Stimulated activated naive CD8-positive, alpha-beta T cell treated with anti-CD3 and anti-CD28 coated beads, Interleukin-15, amount 100 ng/mL, for 72 hours (primary cell): ENCODE results near the gene ATP2A2.
A peak's percentile ranks its signal among the peaks of the same experiment; 100 is the strongest.
"Not testable (repeated sequence)": the region's sequence is repeated elsewhere in the genome, so short reads cannot be mapped to it uniquely, and the experiment has no call there.

Source experiments
- ATAC-seq: fragments of 150-1000 bp; cut with Tn5 transposase; 2 replicates; pipeline ENCODE4 v1.10.0; 2021; ENCODE audit warnings: mild to moderate bottlenecking, moderate library complexity
- DNase-seq, 2 donors: peaks; one replicate each; pipeline ENCODE4 v3.0.0; 2021 to 2022
- H3K27ac Mint-ChIP-seq, 2 donors: one replicate each; pipeline ENCODE4 v1.8.0; 2022; ENCODE audit warnings: mild to moderate bottlenecking in 2 of 2, mixed read lengths in 2 of 2, moderate library complexity in 2 of 2
- H3K27me3 Mint-ChIP-seq: one replicate; pipeline ENCODE4 v1.8.0; 2022; ENCODE audit warnings: mixed read lengths
- H3K4me1 Mint-ChIP-seq: one replicate; pipeline ENCODE4 v1.8.0; 2022; ENCODE audit warnings: mild to moderate bottlenecking, mixed read lengths
- H3K4me3 Mint-ChIP-seq, 2 donors: one replicate each; pipeline ENCODE4 v1.8.0; 2022; ENCODE audit warnings: mild to moderate bottlenecking in 2 of 2, mixed read lengths in 2 of 2, moderate library complexity in 1 of 2
- H3K9me3 Mint-ChIP-seq, 2 donors: one replicate each; pipeline ENCODE4 v1.8.0; 2022; ENCODE audit warnings: mixed read lengths in 2 of 2

Gene ATP2A2

GRCh38 chr12:110252716-110253115, 28.3 kb upstream of the ATP2A2 start:
- no peaks in the 10 kb centered on the region for H3K27me3 Mint-ChIP-seq
- H3K27ac Mint-ChIP-seq = no peak overlapping the region
- H3K9me3 Mint-ChIP-seq = no peaks in the 10 kb centered on the region
- no peak for ATAC-seq
- H3K4me1 Mint-ChIP-seq = no peaks in the 10 kb centered on the region
- no peak for DNase-seq
- no peak overlapping the region for H3K4me3 Mint-ChIP-seq

- peaks cover under 1% of the 10 kb centered on the region for H3K27me3 Mint-ChIP-seq
- no peaks in the 10 kb centered on the region for H3K4me1 Mint-ChIP-seq
- H3K9me3 Mint-ChIP-seq = no peaks in the 10 kb centered on the region
- ATAC-seq (no peak), DNase-seq (no peak)
- no peak overlapping the region for H3K27ac Mint-ChIP-seq
- no peak overlapping the region for H3K4me3 Mint-ChIP-seq
These were observed 27.9 kb upstream of the ATP2A2 start for GRCh38 chr12:110253176-110253575.

- DNase-seq (no peak), ATAC-seq (no peak)
- no peak overlapping the region for H3K27ac Mint-ChIP-seq
- no peak overlapping the region for H3K4me3 Mint-ChIP-seq
- H3K9me3 Mint-ChIP-seq = no peaks in the 10 kb centered on the region
- H3K27me3 Mint-ChIP-seq = peaks cover 7% of the 10 kb centered on the region
- no peaks in the 10 kb centered on the region for H3K4me1 Mint-ChIP-seq
These were observed 26.0 kb upstream of the ATP2A2 start for GRCh38 chr12:110254971-110255540.

GRCh38 chr12:110255890-110256456, 25.1 kb upstream of the ATP2A2 start:
- H3K9me3 Mint-ChIP-seq, H3K27me3 Mint-ChIP-seq, H3K4me1 Mint-ChIP-seq, ATAC-seq, DNase-seq, H3K27ac Mint-ChIP-seq, H3K4me3 Mint-ChIP-seq: not testable (repeated sequence)

- no peak for DNase-seq
- Mint-ChIP-seq H3K27me3 (peaks cover 7% of the 10 kb centered on the region), H3K4me3 (no peak overlapping the region), H3K9me3 (no peaks in the 10 kb centered on the region), H3K27ac (peak overlapping the region in 1 of 2 donors; percentile 74), H3K4me1 (no peaks in the 10 kb centered on the region)
- no peak for ATAC-seq
These were observed 24.1 kb upstream of the ATP2A2 start for GRCh38 chr12:110256780-110257431.

- Mint-ChIP-seq H3K27me3 (peaks cover 7% of the 10 kb centered on the region), H3K4me3 (no peak overlapping the region), H3K9me3 (no peaks in the 10 kb centered on the region), H3K27ac (no peak overlapping the region), H3K4me1 (no peaks in the 10 kb centered on the region)
- no peak for DNase-seq
- no peak for ATAC-seq
These were observed 22.6 kb upstream of the ATP2A2 start for GRCh38 chr12:110258466-110258865.

GRCh38 chr12:110262442-110263388, 18.3 kb upstream of the ATP2A2 start:
- Mint-ChIP-seq H3K4me3 (no peak overlapping the region), H3K27ac (no peak overlapping the region), H3K27me3 (peaks cover 7% of the 10 kb centered on the region), H3K4me1 (no peaks in the 10 kb centered on the region), H3K9me3 (no peaks in the 10 kb centered on the region)
- DNase-seq (no peak), ATAC-seq (no peak)

GRCh38 chr12:110266381-110266960, 14.6 kb upstream of the ATP2A2 start:
- peak overlapping the region in 1 of 2 donors; percentile 75 for H3K27ac Mint-ChIP-seq
- DNase-seq (no peak), ATAC-seq (no peak)
- H3K4me3 Mint-ChIP-seq = no peak overlapping the region
- no peaks in the 10 kb centered on the region for H3K27me3 Mint-ChIP-seq
- H3K4me1 Mint-ChIP-seq = no peaks in the 10 kb centered on the region
- H3K9me3 Mint-ChIP-seq = no peaks in the 10 kb centered on the region

GRCh38 chr12:110266980-110267620, 13.9 kb upstream of the ATP2A2 start:
- DNase-seq (no peak), ATAC-seq (no peak)
- Mint-ChIP-seq H3K4me3 (no peak overlapping the region), H3K27me3 (no peaks in the 10 kb centered on the region), H3K9me3 (no peaks in the 10 kb centered on the region), H3K4me1 (no peaks in the 10 kb centered on the region), H3K27ac (peak overlapping the region in 1 of 2 donors; percentile 75)

GRCh38 chr12:110269622-110270124, 11.4 kb upstream of the ATP2A2 start:
- Mint-ChIP-seq H3K27ac (peak overlapping the region in 1 of 2 donors; percentile 23), H3K4me1 (no peaks in the 10 kb centered on the region), H3K27me3 (no peaks in the 10 kb centered on the region), H3K9me3 (no peaks in the 10 kb centered on the region), H3K4me3 (no peak overlapping the region)
- ATAC-seq (no peak), DNase-seq (no peak)

GRCh38 chr12:110270125-110270962, 10.7 kb upstream of the ATP2A2 start:
- Mint-ChIP-seq H3K4me3 (no peak overlapping the region), H3K9me3 (no peaks in the 10 kb centered on the region), H3K4me1 (no peaks in the 10 kb centered on the region), H3K27me3 (no peaks in the 10 kb centered on the region), H3K27ac (peak overlapping the region in 1 of 2 donors; percentile 23)
- ATAC-seq (no peak), DNase-seq (no peak)

GRCh38 chr12:110271015-110271414, 10.0 kb upstream of the ATP2A2 start:
- ATAC-seq (no peak), DNase-seq (no peak)
- H3K27me3 Mint-ChIP-seq = no peaks in the 10 kb centered on the region
- no peak overlapping the region for H3K4me3 Mint-ChIP-seq
- no peaks in the 10 kb centered on the region for H3K4me1 Mint-ChIP-seq
- no peak overlapping the region for H3K27ac Mint-ChIP-seq
- no peaks in the 10 kb centered on the region for H3K9me3 Mint-ChIP-seq

GRCh38 chr12:110277530-110278254, 3.4 kb upstream of the ATP2A2 start:
- no peak overlapping the region for H3K27ac Mint-ChIP-seq
- no peaks in the 10 kb centered on the region for H3K9me3 Mint-ChIP-seq

GRCh38 chr12:110278255-110278536, 2.9 kb upstream of the ATP2A2 start:
- Mint-ChIP-seq H3K4me1 (peaks cover 13% of the 10 kb centered on the region), H3K9me3 (no peaks in the 10 kb centered on the region), H3K4me3 (no peak overlapping the region), H3K27me3 (peaks cover 8% of the 10 kb centered on the region), H3K27ac (no peak overlapping the region)
- ATAC-seq = no peak
- no peak for DNase-seq

More at GRCh38 chr12:110277530-110278254, 3.4 kb upstream of the ATP2A2 start:
- no peak for DNase-seq
- ATAC-seq = no peak
- H3K4me1 Mint-ChIP-seq = peaks cover 10% of the 10 kb centered on the region
- H3K4me3 Mint-ChIP-seq = no peak overlapping the region
- H3K27me3 Mint-ChIP-seq = peaks cover 8% of the 10 kb centered on the region
